Esophagus muscularis mucosa (tissue), 4 donors: ENCODE results near the gene MAF. TPM values are rescaled to one million over a fixed set of nuclear protein-coding genes. Genes with fewer than 3 reads are reported as not detected.

Source experiments
- DNase-seq: peaks from one replicate; pipeline ENCODE4 v3.0.0-alpha.2; 2017; ENCODE audit errors: extremely low spot score
- H3K27ac ChIP-seq, 4 donors: fragments of 200-600 bp; sonication (generic); replicated peaks in 1 of 4; 1 replicate in 3 of 4; 2 replicates in 1 of 4; pipeline ENCODE4 v1.5.1; 2016 to 2019; ENCODE audit warnings: mild to moderate bottlenecking in 1 of 4
- H3K27me3 ChIP-seq, 4 donors: fragments of 200-600 bp; sonication (generic); one replicate each; pipeline versions ENCODE4 v1.5.1 to v1.6.0; 2016 to 2019
- H3K36me3 ChIP-seq, 4 donors: fragments of 200-600 bp; sonication (generic); one replicate each; pipeline ENCODE4 v1.5.1; 2016 to 2019
- H3K4me1 ChIP-seq, 4 donors: fragments of 200-600 bp; sonication (generic); one replicate each; pipeline ENCODE4 v1.5.1; 2016 to 2019
- H3K4me3 ChIP-seq, 4 donors: fragments of 200-600 bp; sonication (generic); 1 replicate in 2 of 4; 2 replicates in 2 of 4; pipeline ENCODE4 v1.5.1; 2016 to 2019; ENCODE audit warnings: mild to moderate bottlenecking in 4 of 4, moderate library complexity in 1 of 4
- H3K9me3 ChIP-seq, 4 donors: fragments of 200-600 bp; sonication (generic); 1 replicate in 3 of 4; 2 replicates in 1 of 4; pipeline ENCODE4 v1.5.1; 2016 to 2019
- EP300 ChIP-seq: sonication (generic); formaldehyde crosslinking; IDR thresholded peaks from one replicate; pipeline ENCODE4 v1.6.1; 2017; ENCODE audit warnings: antibody characterized with exemption
- POLR2A ChIP-seq: fragments of 450-650 bp; IDR thresholded peaks from one replicate; pipeline ENCODE4 v1.6.1; 2017; ENCODE audit warnings: antibody characterized with exemption, moderate library complexity, mild to moderate bottlenecking, low read depth
- POLR2AphosphoS5 ChIP-seq, 2 donors: sonication (generic); formaldehyde crosslinking; IDR thresholded peaks; one replicate each; pipeline ENCODE4 v1.6.1; 2017; ENCODE audit warnings: antibody characterized with exemption in 2 of 2
- WGBS: methylation state at CpG from one replicate; pipeline ENCODE4 v1.1.5; 2018; 5-methylcytosine and 5-hydroxymethylcytosine counted together
- intact Hi-C: fragments of 100-400 bp; cut with DNase I; formaldehyde crosslinking; loops from one replicate; pipeline ENCODE4 v1.15.1; 2023
- total RNA-seq, 4 donors: library from RNA; depleted of rRNA; stranded (reverse); fragments of >200 nt; gene quantifications; one replicate each; pipeline versions ENCODE4 v1.1.0 to v1.2.1, GENCODE V29; 2016
- TF ChIP-seq, protein P1 (sequence below), 3 experiments: fragments of 200-600 bp in 2 of 3; fragments of 450-650 bp in 1 of 3; sonication (generic) in 2 of 3; IDR thresholded peaks; one replicate each; pipeline ENCODE4 v1.5.1; 2017 to 2019; ENCODE audit warnings: antibody characterized with exemption in 3 of 3, mild to moderate bottlenecking in 2 of 3, moderate library complexity in 1 of 3

The MAF gene
- total RNA-seq, 4 donors from 2014 or later = 30.4 to 55.1 (median 40.8) TPM

DNA sequence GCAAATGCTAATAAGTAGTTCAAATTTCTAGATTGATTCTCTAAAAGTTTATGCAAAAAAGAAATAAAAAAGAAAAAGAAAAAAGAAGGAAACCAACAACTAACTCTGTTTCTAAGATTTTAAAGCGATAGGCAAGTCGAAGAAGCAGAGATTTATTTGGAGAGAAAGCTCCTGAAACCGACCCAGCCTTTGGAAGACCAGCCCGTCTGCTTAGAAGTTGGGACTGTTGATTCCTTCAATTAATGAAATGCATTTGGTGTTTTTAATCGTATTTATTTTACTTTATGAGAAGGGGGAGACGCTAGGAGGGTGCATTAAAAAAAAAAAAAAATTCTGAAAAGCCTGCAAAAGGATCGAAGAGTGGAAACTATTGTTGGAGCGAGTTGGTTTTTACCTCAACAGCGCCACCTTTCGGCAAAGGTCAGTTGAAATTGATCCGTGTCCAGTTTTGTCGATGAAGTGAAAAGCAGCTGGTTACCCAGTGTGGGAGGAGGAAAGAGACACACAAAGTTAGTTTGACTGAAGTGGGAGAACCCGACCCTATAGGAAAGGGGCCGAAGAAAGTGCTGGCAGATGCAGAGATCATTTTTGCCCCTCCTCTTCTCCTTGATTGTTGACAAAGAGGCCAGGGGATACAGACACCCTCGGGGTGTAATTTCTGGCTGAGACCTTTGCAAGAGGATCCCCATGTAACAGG lies 1.5 kb upstream of the MAF start:
- TF ChIP-seq, protein P1, sequence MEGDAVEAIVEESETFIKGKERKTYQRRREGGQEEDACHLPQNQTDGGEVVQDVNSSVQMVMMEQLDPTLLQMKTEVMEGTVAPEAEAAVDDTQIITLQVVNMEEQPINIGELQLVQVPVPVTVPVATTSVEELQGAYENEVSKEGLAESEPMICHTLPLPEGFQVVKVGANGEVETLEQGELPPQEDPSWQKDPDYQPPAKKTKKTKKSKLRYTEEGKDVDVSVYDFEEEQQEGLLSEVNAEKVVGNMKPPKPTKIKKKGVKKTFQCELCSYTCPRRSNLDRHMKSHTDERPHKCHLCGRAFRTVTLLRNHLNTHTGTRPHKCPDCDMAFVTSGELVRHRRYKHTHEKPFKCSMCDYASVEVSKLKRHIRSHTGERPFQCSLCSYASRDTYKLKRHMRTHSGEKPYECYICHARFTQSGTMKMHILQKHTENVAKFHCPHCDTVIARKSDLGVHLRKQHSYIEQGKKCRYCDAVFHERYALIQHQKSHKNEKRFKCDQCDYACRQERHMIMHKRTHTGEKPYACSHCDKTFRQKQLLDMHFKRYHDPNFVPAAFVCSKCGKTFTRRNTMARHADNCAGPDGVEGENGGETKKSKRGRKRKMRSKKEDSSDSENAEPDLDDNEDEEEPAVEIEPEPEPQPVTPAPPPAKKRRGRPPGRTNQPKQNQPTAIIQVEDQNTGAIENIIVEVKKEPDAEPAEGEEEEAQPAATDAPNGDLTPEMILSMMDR (IDR thresholded peaks at IDR 0.05) = peak; percentile 67 to 73 (median 69)
- TF ChIP-seq EP300 (no peak), POLR2A (no peak), POLR2AphosphoS5 (IDR thresholded peaks at IDR 0.05) (peak in 1 of 2 donors; percentile 15)
- no peaks in the 10 kb centered on the region for H3K36me3 ChIP-seq
- H3K4me3 ChIP-seq = peak overlapping the region; percentile 60 to 80 (median 70)
- WGBS = 1% methylated on average over 15 of the region's 15 CpGs
- H3K27me3 ChIP-seq = peaks cover 0 to 22% (median 0%) of the 10 kb centered on the region in 4 donors
- DNase-seq = peak; percentile 96
- intact Hi-C loops = loop anchor here (2.0 to 10.0 kb wide), 4 partner anchors 527 to 1480 kb away; no protein-coding TSS in a partner anchor
- H3K4me1 ChIP-seq = peaks cover 0 to 43% (median 33%) of the 10 kb centered on the region in 4 donors
- H3K9me3 ChIP-seq = no peaks in the 10 kb centered on the region
- peak overlapping the region; percentile 78 to 88 (median 86) for H3K27ac ChIP-seq

DNA sequence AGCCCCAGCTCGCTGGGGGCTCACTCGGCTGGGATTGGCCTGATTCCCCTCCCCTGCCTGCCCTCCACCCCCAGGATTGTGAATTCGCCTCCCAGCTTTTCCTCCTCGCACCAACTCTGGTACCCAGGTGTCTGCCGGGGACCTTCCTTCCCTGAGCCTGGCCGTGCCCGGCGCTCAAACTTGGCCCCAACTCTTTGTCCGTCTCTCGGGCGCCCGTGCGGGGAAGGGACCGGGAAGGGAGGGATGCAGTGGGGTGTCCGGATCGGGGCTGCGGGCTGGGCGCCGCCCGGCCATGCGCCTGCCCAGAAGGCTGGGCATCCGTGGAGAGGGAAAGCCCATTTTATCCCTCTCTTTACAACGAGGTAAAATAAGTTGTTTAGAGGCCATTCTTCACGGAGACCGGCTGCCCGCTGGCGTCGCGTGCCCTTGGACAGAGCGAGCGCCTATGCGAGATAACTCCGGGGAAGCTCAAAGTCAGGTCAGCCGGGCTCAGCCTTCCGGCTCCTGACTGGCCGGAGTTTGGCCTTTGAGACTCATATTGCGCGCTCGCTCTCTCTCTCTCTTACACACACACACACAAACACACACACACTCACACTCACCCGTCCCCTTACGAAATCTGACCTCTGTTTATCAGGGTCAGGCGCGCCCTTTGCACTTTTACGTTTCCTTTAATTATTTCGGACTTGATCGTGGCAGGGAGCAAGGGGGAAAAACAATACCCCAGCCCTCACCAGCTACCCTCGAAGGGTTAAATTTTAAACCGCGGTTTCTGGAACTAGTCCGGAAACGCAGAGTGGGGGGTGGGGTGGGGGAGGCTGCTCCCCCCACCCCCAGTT lies 774 bp upstream of the MAF start:
- no peaks in the 10 kb centered on the region for H3K36me3 ChIP-seq
- TF ChIP-seq POLR2A = peak; percentile 23
- peak in 1 of 2 donors; percentile 37 for TF ChIP-seq POLR2AphosphoS5 (IDR thresholded peaks at IDR 0.05)
- TF ChIP-seq, protein P1 (IDR thresholded peaks at IDR 0.05) = no peak
- TF ChIP-seq EP300 = no peak
- under 1% methylated on average over 17 of the region's 51 CpGs for WGBS
- peaks cover 0 to 43% (median 33%) of the 10 kb centered on the region in 4 donors for H3K4me1 ChIP-seq
- no peak for DNase-seq
- intact Hi-C loops = loop anchor here (2.0 to 10.0 kb wide), 4 partner anchors 527 to 1479 kb away; no protein-coding TSS in a partner anchor
- no peaks in the 10 kb centered on the region for H3K9me3 ChIP-seq
- peak overlapping the region; percentile 78 to 88 (median 86) for H3K27ac ChIP-seq
- H3K4me3 ChIP-seq = peak overlapping the region; percentile 60 to 80 (median 70)
- peaks cover 0 to 22% (median 0%) of the 10 kb centered on the region in 4 donors for H3K27me3 ChIP-seq

DNA sequence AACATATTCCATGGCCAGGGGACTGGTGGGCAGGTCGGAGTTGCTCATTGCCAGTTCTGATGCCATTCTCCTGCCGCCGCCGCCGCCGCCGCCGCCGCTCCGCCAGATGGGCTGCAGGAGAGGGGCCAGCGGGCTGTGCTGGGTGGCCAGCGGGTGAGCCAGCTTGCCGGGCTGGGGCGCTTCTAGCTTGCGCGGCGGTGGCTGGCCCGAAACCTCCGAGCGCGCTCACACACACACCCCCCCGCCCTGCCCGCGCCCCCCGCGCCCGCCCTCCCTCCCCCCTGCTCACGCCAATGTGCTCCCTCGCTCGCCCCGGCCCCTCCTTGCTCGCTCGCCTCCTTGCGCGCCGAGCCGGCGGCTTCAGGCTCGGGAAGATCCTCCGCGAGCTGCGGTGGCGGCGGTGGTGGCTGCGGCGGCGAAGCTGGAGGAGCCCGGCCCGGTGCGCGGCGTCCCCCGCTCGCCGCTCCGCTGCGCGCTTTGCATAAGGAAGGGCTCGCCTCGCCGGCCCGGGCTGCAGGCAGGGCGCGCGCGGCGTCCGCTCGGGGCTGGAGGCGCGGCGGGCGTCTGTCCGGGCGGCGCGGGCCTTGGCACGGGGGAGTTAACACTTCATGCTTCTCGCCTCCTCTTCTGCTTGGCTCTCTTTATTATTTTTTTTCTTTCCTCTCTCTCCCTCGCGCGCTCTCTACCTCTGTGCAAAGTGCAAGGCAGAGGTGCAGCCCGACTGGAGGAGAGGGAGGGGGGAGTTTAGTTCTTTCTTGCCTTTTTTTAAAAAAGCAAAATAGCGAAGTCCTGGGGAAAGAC lies 500 bp downstream of the MAF start:
- WGBS = under 1% methylated on average over 54 of the region's 84 CpGs
- intact Hi-C loops = loop anchor here (2.0 to 10.0 kb wide), 4 partner anchors 525 to 1478 kb away; no protein-coding TSS in a partner anchor
- DNase-seq = no peak

DNA sequence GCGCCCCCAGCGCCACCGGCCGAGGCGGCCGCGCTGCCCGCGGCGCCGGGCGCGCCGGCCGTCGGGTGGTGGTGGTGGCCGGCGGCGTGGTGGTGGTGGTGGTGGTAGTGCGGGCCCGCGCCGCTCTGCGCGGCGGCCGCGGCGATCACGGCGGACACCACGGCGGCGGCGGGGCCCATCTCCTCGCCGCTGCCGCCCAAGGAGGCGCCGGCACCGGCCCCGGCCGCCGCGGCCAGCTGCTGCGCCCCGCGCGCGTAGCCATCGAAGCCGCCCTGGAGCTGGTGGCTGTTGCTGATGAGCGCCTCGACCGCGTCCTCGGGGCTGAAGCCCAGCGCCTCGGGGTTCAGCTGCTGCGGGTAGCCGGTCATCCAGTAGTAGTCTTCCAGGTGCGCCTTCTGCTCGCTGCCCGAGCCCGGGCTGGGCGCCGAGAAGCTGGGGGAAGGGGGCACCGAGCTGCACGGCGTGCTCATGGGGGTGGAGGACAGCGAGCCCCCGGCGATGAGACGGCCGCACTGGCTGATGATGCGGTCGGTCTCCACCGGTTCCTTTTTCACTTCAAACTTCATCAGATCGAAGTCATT lies 1.2 kb downstream of the MAF start:
- WGBS = 0% methylated on average over 11 of the region's 79 CpGs
- no peak for DNase-seq
- intact Hi-C loops = no loop called here
- Histone ChIP-seq H3K4me3 (peak overlapping the region; percentile 60 to 80 (median 70)), H3K36me3 (no peaks in the 10 kb centered on the region), H3K27me3 (peaks cover 0 to 22% (median 0%) of the 10 kb centered on the region in 4 donors), H3K9me3 (no peaks in the 10 kb centered on the region), H3K27ac (peak overlapping the region; percentile 78 to 88 (median 86)), H3K4me1 (peaks cover 0 to 43% (median 36%) of the 10 kb centered on the region in 4 donors)
- TF ChIP-seq POLR2A (no peak), POLR2AphosphoS5 (IDR thresholded peaks at IDR 0.05) (no peak), EP300 (no peak)
- TF ChIP-seq, protein P1 (IDR thresholded peaks at IDR 0.05) = no peak

More for the DNA sequence above, 500 bp downstream of the MAF start:
- peaks cover 0 to 43% (median 33%) of the 10 kb centered on the region in 4 donors for H3K4me1 ChIP-seq
- peaks cover 0 to 22% (median 0%) of the 10 kb centered on the region in 4 donors for H3K27me3 ChIP-seq
- H3K27ac ChIP-seq = peak overlapping the region; percentile 78 to 88 (median 86)
- H3K4me3 ChIP-seq = peak overlapping the region; percentile 60 to 80 (median 70)
- TF ChIP-seq POLR2AphosphoS5 (IDR thresholded peaks at IDR 0.05) (peak in 1 of 2 donors; percentile 19), POLR2A (no peak)
- no peaks in the 10 kb centered on the region for H3K36me3 ChIP-seq
- H3K9me3 ChIP-seq = no peaks in the 10 kb centered on the region
